Activated CD8-positive, alpha-beta T cell treated with anti-CD3 and anti-CD28 coated beads, Interleukin-2, amount 10 ng/mL, durations not matched to agents 7 days and 5 days (primary cell): Measurements from ENCODE around the gene PPP1CA. TPM values are rescaled to one million over a fixed set of nuclear protein-coding genes. Genes with fewer than 3 reads are reported as not detected.

ENCODE experiments used
- ATAC-seq: fragments of 150-1000 bp; cut with Tn5 transposase; one replicate; pipeline ENCODE4 v1.10.0; 2021; ENCODE audit warnings: moderate library complexity
- CTCF ChIA-PET: fragments of 350-600 bp; sonication (Branson Sonifier 250); formaldehyde crosslinking; loops from one replicate; lab custom pipeline; 2021; ENCODE audit warnings: antibody characterized with exemption; lab: Charles Lee
- POLR2A ChIA-PET: fragments of 350-600 bp; sonication (Branson Sonifier 250); formaldehyde crosslinking; loops from one replicate; lab custom pipeline; 2021; ENCODE audit warnings: antibody characterized with exemption; lab: Charles Lee
- DNase-seq: peaks from one replicate; pipeline ENCODE4 v3.0.0-alpha.2; 2020
- H3K27ac Mint-ChIP-seq: one replicate; pipeline ENCODE4 v1.8.0; 2021; ENCODE audit warnings: mild to moderate bottlenecking, mixed read lengths
- H3K27me3 Mint-ChIP-seq: one replicate; pipeline ENCODE4 v1.8.0; 2021; ENCODE audit warnings: low read depth, mixed read lengths
- H3K36me3 Mint-ChIP-seq: one replicate; pipeline ENCODE4 v1.8.0; 2021; ENCODE audit warnings: low read depth, mixed read lengths
- H3K4me1 Mint-ChIP-seq: one replicate; pipeline ENCODE4 v1.8.0; 2021; ENCODE audit warnings: low read depth, mixed read lengths
- H3K4me3 Mint-ChIP-seq: one replicate; pipeline ENCODE4 v1.8.0; 2021; ENCODE audit warnings: mild to moderate bottlenecking, mixed read lengths
- H3K9me3 Mint-ChIP-seq: one replicate; pipeline ENCODE4 v1.8.0; 2022; ENCODE audit warnings: mixed read lengths; ENCODE audit not compliant: insufficient read depth
- total RNA-seq, 2 experiments: library from RNA; stranded (reverse); gene quantifications; one replicate each; pipeline ENCODE4 v1.2.3, GENCODE V29; 2021

Gene PPP1CA
- total RNA-seq, 2 experiments from 2014 or later = 429 to 434 TPM

DNA sequence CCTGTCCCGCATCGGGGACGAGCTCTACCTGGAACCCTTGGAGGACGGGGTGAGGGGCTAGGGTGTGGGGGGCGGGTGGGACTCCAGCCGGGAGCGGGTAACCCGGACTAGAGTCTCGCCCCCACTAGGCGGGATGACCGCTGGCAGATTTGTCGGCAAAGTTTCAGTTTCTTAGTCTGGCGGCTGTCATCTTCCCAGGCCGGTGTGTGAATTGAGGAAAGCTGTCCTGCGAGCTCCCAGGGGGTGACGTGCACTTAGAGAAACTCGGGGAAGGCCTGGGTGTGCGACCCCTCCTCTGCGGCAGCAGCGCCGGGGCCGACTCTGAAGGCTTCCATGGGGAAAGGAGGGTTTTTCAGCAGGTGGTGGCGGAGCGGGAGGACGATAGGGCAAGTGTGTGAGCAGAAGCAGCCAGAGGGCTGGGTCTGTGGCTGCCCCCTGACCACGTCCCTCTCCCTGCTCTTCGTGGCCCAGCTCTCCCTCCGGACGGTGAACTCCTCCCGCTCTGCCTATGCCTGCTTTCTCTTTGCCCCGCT, 9.4 kb downstream of the PPP1CA start:
- Mint-ChIP-seq H3K27ac (peak overlapping the region; percentile 83), H3K4me1 (peaks cover 57% of the 10 kb centered on the region), H3K27me3 (no peaks in the 10 kb centered on the region), H3K4me3 (peak overlapping the region; percentile 97), H3K36me3 (peaks cover 37% of the 10 kb centered on the region), H3K9me3 (no peaks in the 10 kb centered on the region)
- DNase-seq (no peak), ATAC-seq (peak; percentile 3)
- ChIA-PET CTCF (interaction anchor here (0.7 to 31.4 kb wide), 11 partner anchors 9 to 130 kb away, joined by 3 to 998 read pairs (median 7); partner anchors contain the start of genes PITPNM1, POLD4, PPP1CA and PTPRCAP), POLR2A (interaction anchor here (0.5 to 2.6 kb wide), 15 partner anchors 9 to 219 kb away, joined by 3 to 33 read pairs (median 4); partner anchors contain the start of genes PPP1CA, PTPRCAP, RPS6KB2 and TBC1D10C)

DNA sequence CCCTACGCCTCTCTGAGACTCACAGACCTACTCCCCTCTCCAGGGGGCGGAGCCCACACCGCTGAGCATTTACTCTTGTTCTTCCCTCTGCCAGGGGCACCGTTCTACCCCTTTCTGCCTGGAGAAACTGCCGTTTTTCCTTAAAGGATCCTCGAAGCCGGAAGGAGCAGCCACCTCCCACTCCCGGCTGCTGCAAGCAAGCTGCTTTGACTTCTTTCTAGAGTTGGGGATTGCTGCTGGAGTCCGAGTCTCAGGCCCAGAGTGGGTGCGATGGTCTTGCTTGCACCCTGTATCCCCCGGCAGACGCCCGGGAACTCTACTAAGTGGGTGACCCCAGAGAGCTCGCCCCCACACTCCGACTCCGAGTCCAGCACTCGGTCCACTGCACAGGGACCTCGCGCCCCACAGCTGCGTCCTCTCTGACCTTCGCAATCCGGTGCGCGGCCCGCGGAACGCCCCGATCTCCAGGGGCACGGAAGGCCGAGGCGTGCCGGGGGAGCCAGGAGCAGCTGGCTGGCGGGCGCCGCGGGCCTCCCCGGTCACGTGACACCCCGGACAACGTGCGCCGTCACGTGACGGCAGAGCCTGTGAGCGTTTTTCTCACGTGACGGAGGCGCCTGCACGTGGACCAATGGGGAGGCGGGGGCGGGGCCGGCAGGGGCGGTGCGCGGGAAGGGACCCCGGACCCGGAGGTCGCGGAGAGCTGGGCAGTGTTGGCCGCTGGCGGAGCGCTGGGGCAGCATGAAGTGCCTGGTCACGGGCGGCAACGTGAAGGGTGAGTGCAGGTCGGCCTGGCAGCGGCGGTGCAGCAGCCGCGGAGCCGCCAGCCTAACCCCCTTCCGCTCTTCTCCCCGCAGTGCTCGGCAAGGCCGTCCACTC, 10.1 kb downstream of the PPP1CA start, which contains the start of gene RAD9A:
TSS of gene RAD9A (plus strand) at position 683 of the 879 bp plus-strand sequence. CDS start at position 742, 59 bp downstream.
- ChIA-PET POLR2A (interaction anchor here (0.5 to 2.6 kb wide), 15 partner anchors 10 to 121 kb away, joined by 3 to 33 read pairs (median 4); partner anchors contain the start of genes PPP1CA, PTPRCAP, RPS6KB2 and TBC1D10C), CTCF (interaction anchor here (0.7 to 31.4 kb wide), 11 partner anchors 9 to 129 kb away, joined by 3 to 998 read pairs (median 7); partner anchors contain the start of genes PITPNM1, POLD4, PPP1CA and PTPRCAP)
- H3K9me3 Mint-ChIP-seq = no peaks in the 10 kb centered on the region
- no peaks in the 10 kb centered on the region for H3K27me3 Mint-ChIP-seq
- peak; percentile 96 for DNase-seq
- peak within 1 kb of the TSS; percentile 97 for H3K4me3 Mint-ChIP-seq
- ATAC-seq = peak; percentile 82
- peak within 1 kb of the TSS; percentile 83 for H3K27ac Mint-ChIP-seq
- H3K36me3 Mint-ChIP-seq = peaks cover 32% of the 10 kb centered on the region
- peaks cover 51% of the 10 kb centered on the region for H3K4me1 Mint-ChIP-seq

DNA sequence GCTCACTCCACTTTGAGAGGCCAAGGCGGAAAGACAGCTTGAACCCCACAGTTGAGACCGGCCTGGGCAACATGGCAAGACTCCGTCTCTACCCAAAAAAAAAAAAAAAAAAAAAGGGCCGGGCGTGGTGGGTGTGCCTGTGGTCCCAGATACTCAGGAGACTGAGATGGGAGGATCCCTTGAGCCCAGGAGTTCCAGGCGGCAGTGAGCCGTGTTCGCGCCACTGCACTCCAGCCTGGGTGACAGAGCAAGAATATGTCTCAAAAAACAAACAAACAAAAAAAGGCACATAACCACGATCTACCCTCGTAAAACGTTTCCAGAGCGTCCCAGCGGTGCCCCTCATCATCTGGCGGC, 10.7 kb downstream of the PPP1CA start:
- no peak for ATAC-seq

DNA sequence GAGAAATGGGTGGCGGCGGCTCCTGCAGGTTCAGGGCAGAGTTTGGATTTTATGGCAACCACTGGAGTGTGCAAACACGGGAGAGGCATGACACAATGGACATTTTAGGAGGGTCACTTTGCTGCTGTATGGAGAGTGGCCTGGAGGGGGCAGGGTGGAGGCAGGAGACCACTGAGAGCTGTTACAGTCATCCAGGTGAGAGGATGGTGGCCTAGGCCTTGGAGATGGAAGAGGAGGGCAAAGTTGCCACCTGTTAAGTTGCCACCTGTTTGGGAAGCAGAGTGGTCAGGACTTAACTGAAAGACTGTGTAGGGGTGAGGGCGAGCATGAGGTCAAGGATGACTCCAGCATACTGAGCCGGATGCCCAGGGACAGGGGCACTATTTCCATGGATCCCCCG, 12.2 kb downstream of the PPP1CA start:
- CTCF ChIA-PET = interaction anchor here (0.6 to 31.4 kb wide), 6 partner anchors 12 to 79 kb away, joined by 3 to 998 read pairs (median 6); partner anchors contain the start of genes POLD4 and PPP1CA
- peaks cover 18% of the 10 kb centered on the region for H3K36me3 Mint-ChIP-seq
- DNase-seq = peak; percentile 73
- POLR2A ChIA-PET = interaction anchor here (1.6 kb wide), 1 partner anchor 12 kb away, joined by 6 read pairs; the partner anchor contains the start of gene PPP1CA
- H3K4me1 Mint-ChIP-seq = peaks cover 45% of the 10 kb centered on the region
- peak overlapping the region; percentile 53 for H3K4me3 Mint-ChIP-seq
- peak; percentile 30 for ATAC-seq
- H3K27ac Mint-ChIP-seq = peak overlapping the region; percentile 17
- no peaks in the 10 kb centered on the region for H3K9me3 Mint-ChIP-seq
- H3K27me3 Mint-ChIP-seq = peaks cover 5% of the 10 kb centered on the region

More for the DNA sequence above, 10.7 kb downstream of the PPP1CA start:
- H3K4me1 Mint-ChIP-seq = peaks cover 45% of the 10 kb centered on the region
- no peaks in the 10 kb centered on the region for H3K9me3 Mint-ChIP-seq
- ChIA-PET CTCF (interaction anchor here (1.8 to 31.4 kb wide), 7 partner anchors 9 to 129 kb away, joined by 4 to 998 read pairs (median 10); partner anchors contain the start of genes POLD4, PPP1CA and PTPRCAP), POLR2A (interaction anchor here (0.6 to 2.6 kb wide), 6 partner anchors 10 to 88 kb away, joined by 3 to 33 read pairs (median 8); partner anchors contain the start of genes PPP1CA and PTPRCAP)
- H3K27me3 Mint-ChIP-seq = no peaks in the 10 kb centered on the region
- H3K27ac Mint-ChIP-seq = peak overlapping the region; percentile 79
- DNase-seq = no peak
- peaks cover 26% of the 10 kb centered on the region for H3K36me3 Mint-ChIP-seq
- peak overlapping the region; percentile 97 for H3K4me3 Mint-ChIP-seq

DNA sequence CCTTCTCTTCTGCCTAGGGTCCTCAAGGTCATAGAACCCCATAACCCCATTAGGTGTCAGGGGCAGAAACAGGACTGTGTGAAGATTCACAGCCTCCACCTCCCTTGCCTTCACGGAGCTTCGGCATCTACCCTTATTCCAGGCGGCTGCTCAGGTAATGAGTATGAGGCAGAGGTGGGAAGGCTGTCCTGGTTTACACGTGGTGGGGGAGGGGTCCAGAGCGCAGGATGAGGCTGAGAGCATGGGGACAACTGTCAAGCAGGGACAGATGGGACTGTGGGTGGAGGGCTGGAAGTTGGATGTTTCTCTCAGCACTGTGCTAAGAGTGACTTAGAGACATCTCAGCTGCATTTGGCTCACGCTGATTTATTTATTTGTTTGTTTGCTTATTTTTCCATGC, 14.1 kb downstream of the PPP1CA start:
- Mint-ChIP-seq H3K4me3 (no peak overlapping the region), H3K4me1 (peaks cover 27% of the 10 kb centered on the region), H3K27ac (no peak overlapping the region), H3K36me3 (peaks cover 4% of the 10 kb centered on the region), H3K9me3 (no peaks in the 10 kb centered on the region), H3K27me3 (peaks cover 7% of the 10 kb centered on the region)
- ChIA-PET CTCF (interaction anchor here (0.8 to 31.4 kb wide), 7 partner anchors 10 to 125 kb away, joined by 3 to 998 read pairs (median 4); partner anchors contain the start of genes PITPNM1, POLD4 and PPP1CA), POLR2A (interaction anchor here (1.3 kb wide), 1 partner anchor 35 kb away, joined by 5 read pairs; no protein-coding TSS in a partner anchor)
- DNase-seq = no peak
- ATAC-seq = no peak

DNA sequence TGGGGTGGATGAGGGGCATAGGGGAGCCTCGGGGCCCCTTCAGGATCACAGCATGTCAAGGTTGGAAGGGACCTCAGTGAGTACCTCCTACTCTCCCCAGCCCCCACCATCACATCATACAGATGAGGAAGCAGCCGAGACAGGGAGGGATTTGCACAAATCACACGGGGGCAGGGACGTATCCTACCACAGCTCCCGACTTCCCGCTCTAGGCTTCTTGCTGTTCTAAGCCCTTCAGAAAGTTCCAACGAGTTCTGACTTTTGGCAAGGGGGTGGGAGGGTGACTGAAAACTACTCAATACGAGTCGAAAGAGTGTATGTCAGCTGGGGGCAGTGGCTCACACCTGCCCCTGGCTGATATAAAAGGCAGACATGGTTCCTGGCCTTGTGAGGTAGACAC, 14.6 kb downstream of the PPP1CA start:
- no peak overlapping the region for H3K4me3 Mint-ChIP-seq
- no peaks in the 10 kb centered on the region for H3K36me3 Mint-ChIP-seq
- no peak overlapping the region for H3K27ac Mint-ChIP-seq
- CTCF ChIA-PET = interaction anchor here (0.7 to 31.4 kb wide), 7 partner anchors 10 to 125 kb away, joined by 3 to 998 read pairs (median 4); partner anchors contain the start of genes PITPNM1, POLD4 and PPP1CA
- POLR2A ChIA-PET = interaction anchor here (1.2 to 1.3 kb wide), 2 partner anchors 33 to 34 kb away, joined by 3 to 5 read pairs; no protein-coding TSS in a partner anchor
- H3K4me1 Mint-ChIP-seq = peaks cover 27% of the 10 kb centered on the region
- DNase-seq = no peak
- ATAC-seq = no peak
- no peaks in the 10 kb centered on the region for H3K9me3 Mint-ChIP-seq
- H3K27me3 Mint-ChIP-seq = peaks cover 9% of the 10 kb centered on the region

- ChIA-PET POLR2A (interaction anchor here (0.6 to 1.3 kb wide), 3 partner anchors 32 to 238 kb away, joined by 3 to 5 read pairs (median 3); no protein-coding TSS in a partner anchor), CTCF (interaction anchor here (0.6 to 31.4 kb wide), 4 partner anchors 13 to 132 kb away, joined by 3 to 998 read pairs (median 122); partner anchors contain the start of genes CLCF1 and POLD4)
- Mint-ChIP-seq H3K4me3 (no peak overlapping the region), H3K27ac (no peak overlapping the region), H3K4me1 (peaks cover 18% of the 10 kb centered on the region), H3K27me3 (peaks cover 16% of the 10 kb centered on the region), H3K36me3 (no peaks in the 10 kb centered on the region), H3K9me3 (no peaks in the 10 kb centered on the region)
- ATAC-seq = no peak
- DNase-seq = no peak
Measured at GRCh38 chr11:67384851-67385366, 16.7 kb downstream of the PPP1CA start.

DNA sequence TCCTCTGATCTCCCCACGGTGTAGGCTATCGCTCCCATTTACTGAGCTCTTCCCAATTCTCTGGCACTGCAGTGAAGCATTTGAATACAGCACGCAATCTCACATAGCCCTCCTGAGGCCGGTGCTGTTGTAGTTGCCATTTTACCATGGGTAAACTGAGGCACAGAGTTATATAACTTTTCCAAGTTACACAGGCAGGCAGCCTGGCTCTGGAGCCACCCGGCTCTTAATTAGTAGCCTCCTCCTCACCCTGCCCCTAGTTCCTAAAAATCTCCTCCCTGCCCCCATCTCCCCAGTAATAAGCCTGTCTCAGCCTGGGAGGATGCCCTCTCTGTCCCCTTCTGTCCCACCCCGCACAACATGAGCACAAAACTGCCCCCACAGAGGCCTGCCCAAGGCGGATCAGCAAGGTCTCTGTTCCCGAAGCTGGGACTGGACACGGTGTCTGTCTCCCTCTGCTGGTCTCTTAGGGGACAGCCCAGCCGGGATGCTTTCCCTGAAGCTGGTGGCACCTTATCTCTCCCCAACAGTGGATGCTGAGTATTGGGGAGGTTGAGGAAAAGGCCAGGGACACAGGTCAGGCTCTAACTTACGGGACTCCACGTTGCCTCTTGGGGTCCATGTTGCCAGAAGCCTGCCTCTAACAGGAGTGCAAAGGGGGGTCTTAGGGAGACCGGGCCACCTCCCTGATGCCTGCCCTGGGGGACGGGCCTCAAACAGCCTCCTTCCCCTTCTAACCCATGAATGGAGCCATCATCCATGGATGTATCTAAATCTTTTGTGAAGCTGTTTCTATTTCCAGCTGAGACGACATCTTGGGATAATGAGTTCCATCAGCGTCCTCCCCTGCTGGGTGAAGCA, 19.2 kb downstream of the PPP1CA start:
- H3K27me3 Mint-ChIP-seq = peaks cover 19% of the 10 kb centered on the region
- POLR2A ChIA-PET = interaction anchor here (1.0 to 3.5 kb wide), 5 partner anchors 17 to 37 kb away, joined by 3 to 24 read pairs (median 8); partner anchors contain the start of gene POLD4
- peaks cover 7% of the 10 kb centered on the region for H3K4me1 Mint-ChIP-seq
- peak; percentile 90 for DNase-seq
- peak; percentile 97 for ATAC-seq
- H3K27ac Mint-ChIP-seq = no peak overlapping the region
- CTCF ChIA-PET = interaction anchor here (0.6 to 31.4 kb wide), 33 partner anchors 10 to 327 kb away, joined by 3 to 998 read pairs (median 4); partner anchors contain the start of genes CLCF1, PITPNM1, POLD4 and PPP1CA
- no peaks in the 10 kb centered on the region for H3K9me3 Mint-ChIP-seq
- no peaks in the 10 kb centered on the region for H3K36me3 Mint-ChIP-seq
- H3K4me3 Mint-ChIP-seq = no peak overlapping the region

GRCh38 chr11:67381244-67381972, 20.2 kb downstream of the PPP1CA start:
- peaks cover 7% of the 10 kb centered on the region for H3K4me1 Mint-ChIP-seq
- CTCF ChIA-PET = interaction anchor here (0.6 to 31.4 kb wide), 20 partner anchors 10 to 326 kb away, joined by 3 to 998 read pairs (median 6); partner anchors contain the start of genes CLCF1, POLD4, PTPRCAP and RAD9A
- H3K4me3 Mint-ChIP-seq = no peak overlapping the region

More at GRCh38 chr11:67381244-67381972, 20.2 kb downstream of the PPP1CA start:
- Mint-ChIP-seq H3K9me3 (no peaks in the 10 kb centered on the region), H3K27me3 (peaks cover 27% of the 10 kb centered on the region), H3K36me3 (no peaks in the 10 kb centered on the region), H3K27ac (peak overlapping the region; percentile 56)
- POLR2A ChIA-PET = interaction anchor here (0.6 to 3.5 kb wide), 5 partner anchors 16 to 126 kb away, joined by 3 to 24 read pairs (median 8); partner anchors contain the start of gene POLD4
- ATAC-seq = no peak
- DNase-seq = no peak
